Colonic mucosa (tissue), 4 donors: ENCODE measurements around the gene PRODH. TPM values are rescaled to one million over a fixed set of nuclear protein-coding genes. Genes with fewer than 3 reads are reported as not detected.
"Not testable (repeated sequence)": the region's sequence is repeated elsewhere in the genome, so short reads cannot be mapped to it uniquely, and the experiment has no call there.

Experiments used
- DNase-seq: peaks from one replicate; pipeline ENCODE4 v3.0.0-alpha.2; 2020
- H3K27ac ChIP-seq: fragments of 200-600 bp; one replicate; pipeline ENCODE4 v1.8.0; 2021
- H3K27me3 ChIP-seq: fragments of 200-600 bp; one replicate; pipeline ENCODE4 v1.8.0; 2021
- H3K36me3 ChIP-seq: fragments of 200-600 bp; one replicate; pipeline ENCODE4 v1.8.0; 2021
- H3K4me1 ChIP-seq: fragments of 200-600 bp; one replicate; pipeline ENCODE4 v1.8.0; 2021; ENCODE audit warnings: mild to moderate bottlenecking
- H3K4me3 ChIP-seq: fragments of 200-600 bp; one replicate; pipeline ENCODE4 v1.8.0; 2021
- H3K9ac ChIP-seq, 2 donors: one replicate each; pipeline ENCODE4 v1.7.0; 2013; ENCODE audit warnings: control low read depth in 2 of 2, low read depth in 2 of 2, low read length in 2 of 2
- H3K9me3 ChIP-seq: fragments of 200-600 bp; one replicate; pipeline ENCODE4 v1.8.0; 2021
- CTCF ChIP-seq: fragments of 200-600 bp; IDR thresholded peaks from one replicate; pipeline ENCODE4 v1.8.0; 2022; ENCODE audit warnings: antibody characterized with exemption, mild to moderate bottlenecking
- intact Hi-C: fragments of 100-400 bp; cut with DNase I; formaldehyde crosslinking; loops from one replicate; pipeline ENCODE4 v1.14.1; 2022
- total RNA-seq, 2 donors: library from RNA; stranded (reverse); fragmentation: NEBNext Ultra II Directional in 1 of 2; extraction: Animal tissue kit (Norgen Biotek cat#: 25700) in 1 of 2; gene quantifications; one replicate each; pipeline ENCODE4 v1.2.1, GENCODE V29; 2021
- donor health status: healthy.
- donor health status: DM: no; HTN: no; CAD: no.
- donor health status: DM: no; HTN: no; CAD: no.

PRODH gene
- total RNA-seq, 2 donors from 2014 or later: 11.1 to 11.6 TPM

GRCh38 chr22:18888115-18888514 lies 48.0 kb downstream of the PRODH start:
- TF ChIP-seq CTCF: no peak
- no peak overlapping the region for H3K27ac ChIP-seq
- H3K9me3 ChIP-seq: no peaks in the 10 kb centered on the region
- intact Hi-C loops: no loop called here
- no peak overlapping the region for H3K9ac ChIP-seq
- no peaks in the 10 kb centered on the region for H3K36me3 ChIP-seq
- H3K27me3 ChIP-seq: no peaks in the 10 kb centered on the region
- H3K4me1 ChIP-seq: no peaks in the 10 kb centered on the region
- no peak overlapping the region for H3K4me3 ChIP-seq
- no peak for DNase-seq

- DNase-seq, H3K4me1 ChIP-seq, H3K9ac ChIP-seq, H3K27me3 ChIP-seq, H3K27ac ChIP-seq, H3K36me3 ChIP-seq, H3K4me3 ChIP-seq, H3K9me3 ChIP-seq, intact Hi-C loops: not testable (repeated sequence)
These were observed 51.6 kb downstream of the PRODH start for GRCh38 chr22:18884465-18884864.

- H3K27me3 ChIP-seq, DNase-seq, H3K4me1 ChIP-seq, H3K36me3 ChIP-seq, H3K9ac ChIP-seq, H3K27ac ChIP-seq, H3K9me3 ChIP-seq, intact Hi-C loops, H3K4me3 ChIP-seq: not testable (repeated sequence)
These were observed 54.8 kb downstream of the PRODH start for GRCh38 chr22:18881260-18881659.

Other genes starting within 250 kb of the PRODH start
- gene DGCR6, start 30.0 kb downstream of the PRODH start, total RNA-seq: under 1 TPM; 0.57 to 0.77 TPM
- gene DGCR2, start 186.1 kb upstream of the PRODH start, total RNA-seq: 10 to 100 TPM; 71.6 to 82.5 TPM
- not detected for gene TSSK2, start 195.0 kb upstream of the PRODH start, total RNA-seq
- 10 to 100 TPM; 12.8 to 16.1 TPM for gene ESS2, start 208.4 kb upstream of the PRODH start, total RNA-seq
- not detected for gene GSC2, start 214.0 kb upstream of the PRODH start, total RNA-seq
- gene SLC25A1, start 242.4 kb upstream of the PRODH start, total RNA-seq: 100 to 1,000 TPM; 191 to 218 TPM